Activated CD8-positive, alpha-beta memory T cell treated with anti-CD3 and anti-CD28 coated beads, Interleukin-2, amount 50 U/mL, for 1 hour (primary cell): ENCODE measurements around the gene NR5A1.

Experiments
- DNase-seq: peaks from one replicate; pipeline ENCODE4 v3.0.0-alpha.2; 2020; ENCODE audit errors: extremely low read depth

NR5A1 gene

DNA sequence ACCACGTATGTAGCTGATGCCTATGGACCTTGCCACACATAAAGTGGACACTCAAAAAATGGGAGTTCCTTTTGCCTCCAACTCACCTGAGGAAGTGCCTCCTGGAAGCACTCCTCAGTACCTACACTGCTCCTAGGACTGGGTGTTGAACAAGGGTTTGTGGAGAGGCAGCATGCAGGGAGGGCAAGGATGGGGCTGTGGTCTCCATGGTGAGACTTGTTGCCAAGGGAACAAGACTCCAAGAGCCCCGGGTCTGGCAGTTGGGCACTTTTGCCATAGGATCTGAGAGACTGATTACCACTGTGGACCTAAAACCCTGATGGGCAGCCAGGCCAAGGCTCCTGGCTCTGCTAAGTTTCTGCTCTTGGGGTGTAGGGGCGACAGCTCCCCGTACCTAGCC, 6.9 kb upstream of the NR5A1 start:
- DNase-seq, result no peak

DNA sequence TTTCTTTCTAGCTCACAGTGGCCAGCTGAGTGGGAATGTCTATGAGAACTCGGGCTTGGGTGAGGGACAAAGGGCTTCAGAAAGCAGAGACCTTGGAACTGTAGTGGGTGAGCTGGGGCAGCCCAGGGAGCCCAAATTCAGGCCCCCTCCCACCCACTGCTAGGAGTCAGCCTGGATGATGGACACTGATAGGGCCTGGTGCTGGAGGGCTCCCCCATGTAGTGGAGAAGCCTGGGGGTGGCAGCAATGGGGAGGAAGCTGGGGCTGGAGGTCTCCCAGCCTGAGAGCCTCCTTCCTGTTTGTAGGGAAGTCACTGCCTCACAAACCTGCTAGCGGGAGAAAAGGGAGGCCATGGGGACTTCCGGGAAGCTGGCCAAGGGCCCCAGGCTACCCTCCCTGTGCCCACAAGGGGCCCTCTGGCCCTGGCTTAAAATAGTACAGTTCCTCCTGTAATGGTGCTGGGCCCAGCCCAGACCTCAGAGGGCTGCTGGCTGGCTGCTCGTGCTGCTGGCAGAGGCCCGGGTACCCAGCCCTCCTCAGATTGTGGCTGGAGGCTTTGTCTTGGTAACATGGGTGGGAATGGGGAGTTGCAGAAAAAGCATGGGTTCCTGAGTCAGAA, 6.3 kb upstream of the NR5A1 start:
- DNase-seq, result no peak

DNA sequence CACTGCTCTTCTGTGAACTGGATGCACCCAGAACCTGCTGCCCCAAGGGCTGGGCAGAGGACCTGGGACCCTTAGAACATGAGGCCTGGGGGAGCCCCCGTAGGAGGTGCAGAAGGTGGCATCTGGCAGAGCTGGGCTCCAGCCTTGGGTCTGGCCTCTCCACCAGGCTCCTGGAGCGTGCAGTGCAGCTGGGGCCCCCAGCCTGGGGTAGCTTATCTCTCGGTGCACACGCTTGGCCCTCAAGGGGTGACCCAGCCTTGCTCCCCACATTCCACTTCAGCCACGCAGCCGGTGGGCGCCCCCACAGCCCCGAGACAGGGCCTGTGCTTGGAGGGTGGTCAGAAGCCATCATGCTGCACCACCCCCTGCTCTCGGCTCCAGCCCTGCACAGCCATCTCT, 5.6 kb upstream of the NR5A1 start:
- DNase-seq, result no peak

DNA sequence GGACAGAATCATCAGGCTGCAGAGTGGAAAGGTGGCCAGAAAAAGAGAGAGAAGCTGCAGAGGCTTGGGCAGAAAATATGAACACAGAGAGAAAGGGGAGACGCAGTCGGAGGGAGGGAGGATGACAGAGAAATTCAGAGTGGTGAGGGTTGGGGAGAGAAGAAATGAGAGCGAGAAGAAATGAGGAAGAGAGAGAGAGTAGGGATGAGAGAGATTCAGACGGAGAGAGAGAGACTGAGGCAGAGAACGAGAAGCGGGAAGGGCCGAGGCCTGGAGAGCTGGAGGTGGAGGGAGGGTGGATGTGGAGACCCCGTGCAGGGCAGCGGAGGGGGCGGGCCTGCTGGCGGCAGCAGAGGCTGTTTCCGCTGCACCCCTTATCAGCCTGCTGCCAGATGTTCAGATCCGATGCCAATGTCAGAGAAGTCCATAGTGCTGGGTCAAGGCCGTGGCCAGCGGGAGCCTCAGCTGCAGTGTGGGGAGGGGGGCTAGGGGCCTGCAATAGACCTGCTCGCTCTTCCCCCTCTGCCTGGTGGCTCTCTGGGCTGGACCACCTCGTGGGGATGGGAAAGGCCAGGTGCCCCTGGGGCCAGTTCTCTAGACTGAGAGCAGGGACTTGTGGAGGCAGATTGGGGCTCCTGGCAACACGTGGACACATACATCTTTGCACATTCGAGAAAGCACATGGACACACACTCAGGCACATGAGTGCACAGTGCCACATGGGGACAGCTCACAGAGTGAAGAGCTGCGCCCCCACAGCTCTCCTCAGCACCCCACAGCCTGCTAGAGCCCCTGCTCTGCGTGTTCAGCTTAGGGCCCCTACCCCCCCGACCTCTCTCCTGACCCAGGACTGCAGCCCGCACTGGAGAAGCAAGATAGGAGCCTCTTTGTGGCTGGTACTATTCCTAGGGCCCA, 4.9 kb upstream of the NR5A1 start:
- DNase-seq, result no peak

DNA sequence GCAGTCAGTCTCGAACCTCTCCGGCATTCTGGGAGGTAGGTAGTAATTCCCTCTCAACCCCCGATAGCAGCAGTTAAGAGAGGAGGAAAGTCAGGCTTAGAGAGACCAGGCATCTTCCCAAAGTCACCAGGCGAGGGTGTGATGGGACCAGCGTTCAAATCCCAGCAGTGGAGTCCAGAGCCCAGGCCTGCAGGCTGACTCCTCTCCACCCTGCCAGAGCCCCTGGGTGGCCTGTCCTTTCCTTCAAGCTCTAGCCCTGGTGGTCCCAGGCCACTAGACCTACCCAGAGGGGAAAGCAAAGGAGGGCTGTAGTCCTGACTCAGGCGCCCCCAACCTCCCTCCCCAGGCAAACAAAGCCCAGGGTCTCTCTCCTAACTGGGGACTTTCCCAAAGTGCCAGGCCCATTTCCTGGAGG, 4.2 kb upstream of the NR5A1 start:
- DNase-seq, result no peak

DNA sequence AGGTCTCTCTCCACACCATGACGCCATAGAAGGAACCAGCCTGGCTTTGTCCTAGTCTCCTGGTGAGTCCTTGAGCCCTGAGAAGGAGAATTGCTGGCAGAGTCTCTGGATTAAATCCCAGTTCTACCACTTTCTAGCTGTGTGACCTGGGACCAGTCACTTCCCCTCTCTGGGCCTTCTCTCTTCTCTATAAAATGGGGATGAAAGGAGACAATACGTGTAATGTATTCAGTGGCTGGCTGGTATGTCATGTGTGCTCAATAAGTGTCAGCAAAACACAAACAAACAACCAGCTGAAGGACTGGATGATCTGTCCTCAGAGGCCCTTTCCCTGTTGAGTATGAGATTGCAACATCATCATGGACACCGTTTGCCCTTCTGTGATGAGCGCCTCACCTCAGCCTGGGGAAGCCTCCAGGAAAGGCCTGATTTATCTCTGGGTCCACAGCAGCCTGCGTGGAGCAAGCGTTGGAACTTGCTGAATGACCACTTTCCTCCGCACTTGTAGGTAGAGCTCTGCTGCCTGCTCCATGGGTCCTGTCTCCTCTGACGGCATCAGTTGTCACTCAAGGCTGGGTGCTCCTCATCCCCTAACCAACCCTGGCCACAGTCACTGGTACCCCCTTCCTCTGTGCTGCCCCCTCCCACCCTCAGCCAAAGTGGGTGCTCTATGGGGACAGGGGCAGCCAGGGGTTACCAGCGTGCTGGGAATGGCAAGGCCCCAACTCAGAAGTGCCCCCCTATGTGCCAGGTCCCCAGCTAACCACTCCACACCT, 3.6 kb upstream of the NR5A1 start:
- DNase-seq, result no peak

DNA sequence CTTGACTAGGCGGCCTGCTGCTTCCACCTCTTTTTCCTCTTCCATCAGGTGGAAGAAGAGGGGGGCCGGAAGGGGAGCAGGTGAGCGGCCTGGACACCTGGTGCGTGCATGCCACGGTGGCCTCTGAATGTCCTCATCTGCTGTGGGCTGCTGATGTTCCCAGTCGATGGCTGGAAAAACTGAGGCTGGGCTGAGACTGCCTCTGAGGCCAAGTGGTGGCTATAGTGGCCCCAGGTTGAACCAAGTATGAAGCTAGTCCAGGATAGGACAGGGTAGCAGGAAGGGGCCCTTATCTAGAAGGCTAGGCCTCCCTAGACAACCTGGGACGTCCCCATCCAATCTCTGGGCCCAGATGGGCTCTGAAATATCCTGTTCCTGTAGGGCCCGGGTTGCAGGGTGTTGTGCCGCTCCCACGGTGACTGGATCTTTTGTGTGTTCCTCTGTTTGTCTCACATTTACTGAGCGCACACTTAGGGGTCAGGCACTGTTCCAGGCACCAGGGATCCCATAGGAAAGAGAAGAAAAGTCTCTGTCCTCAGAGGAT, 753 bp upstream of the NR5A1 start:
- no peak for DNase-seq

DNA sequence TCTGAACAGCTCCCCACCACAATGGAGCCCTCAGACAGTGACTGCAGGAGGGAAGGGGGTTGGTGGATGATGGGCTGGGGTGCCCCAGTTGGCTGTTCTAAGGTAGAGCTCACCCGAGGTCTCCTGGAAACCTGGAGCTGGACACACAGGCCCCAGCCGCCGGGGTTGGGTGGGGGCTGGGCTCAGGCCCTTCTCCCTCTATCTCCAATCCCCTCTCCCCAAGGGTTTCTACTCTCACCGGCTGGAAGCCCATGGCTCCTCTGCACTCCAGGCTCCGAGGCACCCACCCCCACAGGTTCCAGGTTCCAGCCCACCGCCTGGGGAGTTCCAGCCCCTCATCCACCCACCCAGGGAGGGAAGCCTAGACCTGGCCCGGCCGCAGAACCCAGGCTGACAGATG, 766 bp downstream of the NR5A1 start:
- DNase-seq, result no peak

DNA sequence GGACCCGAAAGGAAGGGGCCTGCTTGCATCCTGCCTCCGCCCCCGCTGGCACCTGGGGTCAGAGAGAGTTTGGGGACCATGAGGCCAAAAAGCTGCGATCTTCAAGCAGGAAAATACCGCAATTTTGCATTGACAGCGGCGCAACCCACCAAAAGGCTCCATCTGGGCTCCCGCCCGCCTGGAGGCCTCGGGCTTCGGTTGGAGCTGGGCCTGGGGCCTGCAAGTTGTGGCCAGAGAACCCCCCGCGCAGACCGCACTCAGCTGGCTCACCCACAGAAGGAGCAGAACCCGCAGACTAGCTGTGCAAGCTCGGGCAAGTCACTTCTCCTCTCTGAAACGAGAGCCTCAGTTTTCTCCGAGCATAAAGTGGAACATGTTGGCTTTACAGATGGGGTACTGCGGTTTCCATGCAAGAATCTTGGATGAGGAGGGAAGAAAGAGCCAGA, 1.3 kb downstream of the NR5A1 start:
- DNase-seq, result no peak

DNA sequence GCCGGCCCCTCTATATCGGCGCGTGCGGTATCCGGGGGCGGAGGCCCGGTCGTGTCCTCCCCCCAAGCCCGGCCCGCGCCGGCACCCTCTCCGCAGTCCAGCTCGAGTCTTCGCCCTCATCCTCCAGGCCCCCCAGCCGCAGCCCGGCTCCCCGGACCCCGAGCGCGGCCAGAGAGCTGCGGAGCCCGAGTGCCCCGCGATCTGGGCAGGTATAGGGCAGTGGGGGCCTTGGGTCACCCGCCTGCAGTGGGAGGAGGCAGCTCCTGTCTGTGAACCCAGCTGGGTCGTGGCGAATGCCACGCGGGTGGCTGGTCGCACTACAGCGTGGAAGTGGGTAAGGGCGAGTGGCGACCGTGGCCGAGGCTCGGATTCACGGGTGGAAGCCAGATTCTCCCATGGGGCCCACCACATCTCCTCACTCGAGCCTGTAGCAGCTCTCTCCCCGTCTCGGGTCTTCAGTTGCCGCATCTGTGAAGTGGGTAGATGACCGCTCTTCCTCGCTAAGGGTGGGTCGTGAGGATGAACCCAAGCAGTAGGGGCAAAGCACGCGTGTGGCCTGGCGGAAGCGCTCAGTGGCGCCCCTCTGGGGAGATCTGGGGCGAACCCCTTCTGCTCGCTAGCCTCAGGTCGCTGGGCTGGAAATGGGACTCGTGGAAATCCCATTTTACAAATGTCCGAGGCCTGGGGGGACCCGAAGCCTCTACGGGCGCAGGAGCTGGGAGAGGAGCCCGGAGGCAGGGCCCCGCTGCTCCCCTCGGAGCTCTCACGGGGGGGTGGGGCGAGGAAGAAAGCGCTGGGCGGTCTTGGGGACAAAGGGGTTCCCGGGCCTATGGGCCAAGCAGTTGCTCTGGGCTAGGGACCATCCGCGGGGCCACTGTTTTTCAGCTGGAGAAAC, 1.9 kb downstream of the NR5A1 start:
- DNase-seq, result no peak

DNA sequence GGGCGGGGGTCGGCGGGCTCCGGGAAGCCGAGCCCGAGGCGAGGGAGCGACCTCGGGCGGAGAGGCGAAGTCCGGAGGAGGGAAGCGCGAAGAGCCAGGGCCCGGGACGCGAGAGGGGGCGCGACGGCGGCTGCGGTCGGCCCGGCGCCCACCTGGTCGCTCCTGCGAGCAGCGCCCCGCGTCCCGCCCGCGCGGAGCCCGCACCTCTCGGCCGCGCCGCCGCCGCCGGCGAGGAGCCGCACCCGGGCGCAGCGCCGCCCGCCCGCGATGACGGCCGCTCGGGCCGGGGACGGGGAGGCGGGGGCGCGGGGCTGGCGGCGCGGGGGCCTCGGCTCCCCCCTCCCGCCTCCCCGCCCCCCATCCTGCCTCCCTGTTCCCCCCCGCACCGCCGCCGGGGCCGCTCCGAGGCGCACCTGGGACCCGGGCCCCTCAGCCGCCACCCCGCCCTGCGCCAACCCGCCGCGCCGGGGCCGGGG, 2.6 kb downstream of the NR5A1 start:
- no peak for DNase-seq

DNA sequence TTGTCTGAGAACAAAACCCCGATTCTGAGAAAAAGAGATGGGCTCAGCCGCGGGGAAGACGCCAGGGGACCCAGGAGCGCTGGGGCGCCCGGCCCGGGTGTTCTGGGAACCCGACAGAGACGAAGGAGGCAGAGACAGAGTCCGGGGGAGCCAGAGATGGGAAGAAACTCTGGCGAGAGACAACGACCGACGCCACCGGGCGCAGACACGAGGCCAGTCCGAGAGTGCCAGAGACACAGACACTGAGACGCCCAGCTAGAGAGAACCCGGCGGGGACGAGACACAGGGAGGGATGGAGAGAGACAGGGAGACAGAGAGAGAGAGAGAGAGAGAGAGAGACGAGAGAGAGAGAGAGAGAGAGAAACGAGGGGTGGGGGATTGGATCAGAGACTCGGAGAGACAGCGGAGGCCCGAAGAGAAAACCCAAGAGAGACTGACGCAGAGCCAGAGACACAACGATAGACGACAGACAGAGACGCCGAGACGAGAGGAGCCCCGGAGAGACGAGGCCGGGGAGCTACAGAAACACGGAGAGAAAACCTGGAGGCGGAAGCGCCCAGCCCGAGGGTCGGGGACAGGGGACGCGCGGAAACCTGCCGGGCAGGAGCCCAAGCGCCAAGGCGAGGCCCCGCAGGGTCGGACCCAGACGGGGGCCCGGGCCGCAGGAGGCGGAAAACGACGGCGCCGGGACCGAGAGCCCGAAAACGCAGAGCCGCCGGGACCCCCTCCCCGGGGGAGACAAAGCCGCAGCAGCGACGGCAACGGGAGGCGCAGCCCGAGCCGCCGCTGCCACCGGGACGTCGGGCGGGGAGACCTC, 3.3 kb downstream of the NR5A1 start:
- no peak for DNase-seq

DNA sequence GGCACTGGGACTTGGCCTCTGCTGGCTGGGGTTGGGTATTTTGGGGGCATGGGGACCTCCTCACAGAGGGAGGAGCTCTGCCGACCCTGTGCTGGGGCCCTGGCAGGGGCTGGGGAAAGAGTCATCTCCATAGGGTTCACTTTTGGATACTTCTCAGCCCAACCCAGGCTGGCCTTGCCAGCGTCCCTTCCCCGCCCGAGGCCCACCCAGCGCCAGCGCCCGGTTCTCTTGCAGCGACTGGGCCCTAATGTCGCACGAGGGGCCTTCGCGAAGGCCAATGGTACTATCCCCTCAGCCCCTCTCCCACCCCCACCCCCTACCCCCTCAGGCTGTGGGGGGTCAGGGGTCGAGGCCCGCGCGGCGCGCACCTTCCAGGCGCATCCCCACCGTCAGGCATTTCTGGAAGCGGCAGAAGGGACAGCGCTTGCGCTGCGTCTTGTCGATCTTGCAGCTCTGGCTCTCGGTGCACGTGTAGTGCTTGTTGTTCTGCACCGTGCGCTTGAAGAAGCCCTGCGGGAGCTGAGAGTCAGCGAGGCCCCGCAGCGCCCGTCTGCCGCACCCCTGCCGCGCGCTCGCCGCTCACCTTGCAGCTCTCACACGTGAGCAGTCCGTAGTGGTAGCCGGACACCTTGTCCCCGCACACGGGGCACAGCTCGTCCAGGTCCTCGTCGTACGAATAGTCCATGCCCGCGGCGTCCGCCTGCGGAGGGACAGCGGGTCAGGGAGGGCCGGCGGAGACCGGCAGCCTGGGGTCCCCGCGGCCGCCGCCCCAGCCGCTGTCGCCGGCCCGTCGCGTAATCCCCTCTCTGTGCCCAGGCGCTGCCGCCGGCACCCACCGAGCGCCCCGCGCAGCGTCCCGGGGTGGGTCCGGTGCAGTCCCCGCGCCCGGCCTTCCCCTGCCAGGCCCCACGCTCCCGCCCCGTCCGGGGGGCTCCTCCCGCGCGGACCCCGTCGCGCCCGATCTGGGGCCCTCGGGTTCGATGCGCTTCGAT, 4.2 kb downstream of the NR5A1 start:
- no peak for DNase-seq

DNA sequence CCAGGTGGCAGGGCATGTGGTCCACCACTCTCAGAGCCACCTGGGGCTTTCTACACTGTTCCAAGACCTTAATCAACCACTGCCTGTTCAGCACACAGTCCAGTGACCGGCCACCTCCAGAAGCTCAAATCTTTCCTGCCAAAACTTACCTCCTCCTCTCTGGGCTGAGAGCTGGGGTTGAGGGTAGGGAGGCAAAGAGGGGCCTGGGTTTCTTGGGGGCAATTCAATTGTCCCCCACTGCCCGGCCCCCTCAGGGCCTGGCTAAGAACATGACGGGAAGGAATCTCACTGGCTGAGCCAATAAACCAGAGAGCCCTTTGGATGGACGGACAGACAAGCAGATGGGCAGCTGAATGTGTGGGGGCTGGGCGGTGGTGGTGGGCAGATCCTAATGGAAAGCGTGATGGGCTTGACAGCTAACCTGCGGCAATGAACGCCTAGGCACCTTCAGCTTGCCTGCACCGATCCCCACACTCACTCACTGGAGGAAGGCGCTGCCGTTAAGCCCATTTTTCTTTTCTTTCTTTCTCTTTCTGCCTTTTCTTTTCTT, 5.4 kb downstream of the NR5A1 start:
- no peak for DNase-seq

DNA sequence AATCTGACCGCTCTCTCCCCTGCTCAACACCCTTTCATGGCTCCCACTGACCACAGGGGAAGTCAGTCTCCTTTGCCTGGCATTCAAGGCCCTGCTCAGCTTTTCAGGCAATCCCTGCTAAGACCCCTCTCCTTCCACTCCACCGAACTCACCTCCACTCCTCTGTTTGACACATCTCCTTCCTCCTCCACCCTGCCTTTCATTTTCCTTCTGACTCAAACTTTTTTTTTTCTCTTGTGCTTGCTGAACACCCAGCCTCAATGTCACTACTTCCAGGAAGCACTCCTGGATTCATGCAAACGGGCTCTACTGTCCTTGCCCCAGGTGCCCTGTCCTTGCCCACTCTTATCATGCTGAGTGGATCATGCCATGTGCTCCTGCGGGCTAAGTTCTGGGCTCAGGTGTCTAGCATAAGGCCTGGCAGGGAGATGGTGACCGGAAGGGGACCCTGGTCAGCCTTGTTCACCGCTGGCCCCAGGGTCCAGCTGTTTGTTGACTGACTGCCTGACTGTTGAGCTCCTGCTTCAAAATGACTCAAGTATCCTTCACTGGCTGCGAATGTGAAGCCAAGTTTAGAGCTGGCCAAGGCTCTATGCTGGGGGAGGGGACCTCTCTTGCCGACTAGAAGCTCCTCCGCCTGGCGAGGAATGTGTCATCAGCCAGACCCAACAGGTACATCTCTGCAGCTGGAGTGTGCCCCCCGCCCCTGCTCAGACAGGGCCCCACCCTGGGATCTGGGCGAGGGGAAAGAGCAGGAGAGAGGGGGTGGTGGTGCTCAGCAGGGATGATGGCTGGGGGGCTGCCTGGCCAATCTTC, 6.2 kb downstream of the NR5A1 start:
- DNase-seq, result no peak

DNA sequence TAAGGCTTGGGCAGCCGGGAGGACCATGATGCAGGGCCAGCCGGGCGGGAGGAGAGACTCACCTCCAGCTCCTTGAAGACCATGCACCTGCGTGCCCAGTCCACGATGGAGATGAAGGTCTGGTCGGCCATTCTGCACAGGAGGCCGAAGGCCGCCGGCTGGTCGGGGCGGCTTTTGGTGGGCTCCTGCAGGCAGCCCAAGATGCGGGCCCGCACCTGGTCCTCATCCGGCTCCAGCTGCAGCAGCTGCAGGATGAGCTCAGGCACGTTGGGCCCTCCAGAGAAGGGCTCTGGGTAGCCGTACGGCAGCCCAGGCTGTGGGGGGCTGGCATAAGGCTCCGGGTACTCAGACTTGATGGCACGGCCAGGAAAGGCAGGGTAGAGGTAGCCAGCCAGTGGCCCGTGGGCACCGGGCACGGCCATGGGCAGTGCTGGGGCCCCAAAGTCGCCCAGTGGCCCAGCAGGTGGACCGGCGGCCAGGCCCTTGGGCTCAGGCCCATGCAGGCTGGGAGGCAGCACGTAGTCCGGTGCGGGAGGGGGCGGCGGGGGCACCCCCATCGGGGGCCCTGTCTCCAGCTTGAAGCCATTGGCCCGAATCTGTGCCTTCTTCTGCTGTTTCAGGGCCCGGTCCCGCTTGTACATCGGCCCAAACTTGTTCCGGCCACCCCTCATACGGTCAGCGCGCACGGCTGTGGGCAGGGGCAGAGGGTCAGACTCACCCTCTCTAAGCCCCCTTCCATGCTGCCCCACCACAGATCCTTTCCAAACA, 7.0 kb downstream of the NR5A1 start:
- no peak for DNase-seq

DNA sequence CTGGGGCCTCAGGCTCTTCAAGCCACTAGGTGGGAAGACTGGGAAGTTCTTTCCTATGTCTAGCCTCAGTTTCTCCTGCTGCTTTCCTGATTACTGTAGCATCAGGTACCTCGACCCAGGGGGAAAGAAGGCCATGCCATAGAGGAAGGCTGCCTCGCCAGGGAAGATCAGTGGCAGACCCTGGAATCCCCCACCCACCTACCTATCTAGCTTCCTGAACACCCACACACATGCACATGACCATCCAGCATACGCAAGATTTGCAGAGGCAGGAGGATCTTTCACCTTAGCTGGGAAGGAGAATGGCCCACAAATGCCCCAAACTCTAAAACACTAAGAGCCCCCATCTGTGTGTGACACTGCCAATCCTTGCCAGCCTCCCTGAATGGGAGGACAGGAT, 8.0 kb downstream of the NR5A1 start:
- no peak for DNase-seq
